Endodermal cell (in vitro differentiated cells): Measurements from ENCODE around the gene TFCP2L1. TPM values are rescaled to one million over a fixed set of nuclear protein-coding genes. Genes with fewer than 3 reads are reported as not detected.

Source experiments
- DNase-seq: peaks from one replicate; pipeline ENCODE4 v3.0.0-alpha.2; 2017
- H3K27ac ChIP-seq: 2 replicates; pipeline ENCODE4 v1.5.1; 2013; ENCODE audit warnings: mild to moderate bottlenecking, low read depth, low read length, moderate library complexity
- H3K27me3 ChIP-seq: 2 replicates; pipeline ENCODE4 v1.6.1; 2013; ENCODE audit warnings: mild to moderate bottlenecking, low read length, moderate library complexity; ENCODE audit not compliant: insufficient read depth, control insufficient read depth, poor library complexity, severe bottlenecking
- H3K36me3 ChIP-seq: 2 replicates; pipeline ENCODE4 v1.7.0; 2013; ENCODE audit warnings: mild to moderate bottlenecking, low read length, moderate library complexity; ENCODE audit not compliant: control insufficient read depth, insufficient read depth
- H3K4me1 ChIP-seq: one replicate; pipeline ENCODE4 v1.7.0; 2013; ENCODE audit warnings: low read length; ENCODE audit not compliant: control insufficient read depth, insufficient read depth
- H3K4me3 ChIP-seq: 2 replicates; pipeline ENCODE4 v1.5.1; 2013; ENCODE audit warnings: mild to moderate bottlenecking, low read length, moderate library complexity
- H3K9ac ChIP-seq: 2 replicates; pipeline ENCODE4 v1.6.1; 2013; ENCODE audit warnings: mild to moderate bottlenecking, low read length, moderate library complexity; ENCODE audit not compliant: poor library complexity, severe bottlenecking; ENCODE audit errors: extremely low read depth
- H3K9me3 ChIP-seq: 2 replicates; pipeline ENCODE4 v1.6.1; 2013; ENCODE audit warnings: mild to moderate bottlenecking, low read length, moderate library complexity; ENCODE audit not compliant: control insufficient read depth
- H3K27ac Mint-ChIP-seq: 2 replicates; pipeline ENCODE4 v1.8.0; 2020; ENCODE audit warnings: mixed read lengths
- H3K27me3 Mint-ChIP-seq: 2 replicates; pipeline ENCODE4 v1.8.0; 2021; ENCODE audit warnings: mild to moderate bottlenecking, mixed read lengths; ENCODE audit not compliant: insufficient read depth
- H3K36me3 Mint-ChIP-seq: 2 replicates; pipeline ENCODE4 v1.8.0; 2020; ENCODE audit warnings: low read depth, mixed read lengths
- H3K4me1 Mint-ChIP-seq: 2 replicates; pipeline ENCODE4 v1.8.0; 2020; ENCODE audit warnings: mixed read lengths
- H3K4me3 Mint-ChIP-seq: 2 replicates; pipeline ENCODE4 v1.8.0; 2020; ENCODE audit warnings: mild to moderate bottlenecking, moderate library complexity, mixed read lengths
- H3K9me3 Mint-ChIP-seq: 2 replicates; pipeline ENCODE4 v1.8.0; 2020; ENCODE audit warnings: mild to moderate bottlenecking, mixed read lengths
- CTCF ChIP-seq: fragments of 200-600 bp; sonication (generic); conservative IDR thresholded peaks from 2 replicates; pipeline ENCODE4 v1.5.0; 2021; ENCODE audit warnings: antibody characterized with exemption, mild to moderate bottlenecking
- WGBS, 2 experiments: methylation state at CpG; one replicate each; pipeline versions ENCODE4 v1.1.5 to v1.1.7; 2013; ENCODE audit warnings: missing lambda C conversion rate in 2 of 2, mixed read lengths in 1 of 2; ENCODE audit not compliant: insufficient coverage in 1 of 2, insufficient read length in 1 of 2; 5-methylcytosine and 5-hydroxymethylcytosine counted together
- total RNA-seq, 2 donors: library from RNA; stranded (reverse); fragmentation: NEBNext Ultra II Directional in 1 of 2; extraction: Animal tissue kit (Norgen Biotek cat#: 25700) in 1 of 2; gene quantifications; 2 replicates in 1 of 2; 3 replicates in 1 of 2; pipeline ENCODE4 v1.2.1, GENCODE V29; 2021

The TFCP2L1 gene
- total RNA-seq, 2 donors from 2014 or later, result 3.3 to 4.3 TPM

- no peaks in the 10 kb centered on the region for H3K36me3 Mint-ChIP-seq
- 89 to 92% methylated on average over 13 of the region's 13 CpGs for WGBS, 2 experiments
- no peaks in the 10 kb centered on the region for H3K9me3 Mint-ChIP-seq
Observed at GRCh38 chr2:121282800-121283385, 2.1 kb downstream of the TFCP2L1 start.

DNA sequence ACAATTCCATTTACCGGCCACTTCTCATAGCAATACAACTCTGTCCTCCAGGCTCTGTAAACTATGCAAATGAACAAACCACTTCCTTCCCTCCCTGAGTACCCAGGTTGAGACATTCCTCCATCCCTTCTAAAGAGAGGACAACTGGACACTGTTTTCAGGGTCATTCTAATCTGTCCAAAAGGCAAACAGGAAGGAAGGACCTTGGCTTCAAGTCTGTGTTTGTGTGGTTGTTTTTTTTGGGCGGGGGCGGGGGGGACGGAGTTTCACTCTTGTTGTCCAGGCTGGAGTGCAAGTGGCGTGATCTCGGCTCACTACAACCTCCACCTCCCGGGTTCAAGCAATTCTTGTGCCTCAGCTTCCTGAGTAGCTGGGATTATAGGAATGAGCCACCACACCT is 3.3 kb downstream of the TFCP2L1 start:
- Mint-ChIP-seq H3K27ac (no peak overlapping the region), H3K4me3 (no peak overlapping the region), H3K27me3 (peaks cover 36% of the 10 kb centered on the region), H3K9me3 (no peaks in the 10 kb centered on the region), H3K36me3 (no peaks in the 10 kb centered on the region), H3K4me1 (peaks cover 6% of the 10 kb centered on the region)
- no peak for DNase-seq
- Histone ChIP-seq H3K4me3 (no peak overlapping the region), H3K9ac (no peak overlapping the region), H3K4me1 (no peaks in the 10 kb centered on the region), H3K36me3 (no peaks in the 10 kb centered on the region), H3K9me3 (no peaks in the 10 kb centered on the region), H3K27ac (no peak overlapping the region), H3K27me3 (peaks cover 42% of the 10 kb centered on the region)
- WGBS, 2 experiments, result 94 to 100% methylated on average over 1 to 7 of the region's 7 CpGs
- TF ChIP-seq CTCF, result no peak

More at GRCh38 chr2:121282800-121283385, 2.1 kb downstream of the TFCP2L1 start:
- H3K9ac ChIP-seq, result no peak overlapping the region
- H3K36me3 ChIP-seq, result no peaks in the 10 kb centered on the region
- no peak for TF ChIP-seq CTCF
- no peak overlapping the region for H3K27ac ChIP-seq
- peaks cover 6% of the 10 kb centered on the region for H3K4me1 Mint-ChIP-seq
- H3K4me1 ChIP-seq, result no peaks in the 10 kb centered on the region
- no peak for DNase-seq
- no peak overlapping the region for H3K27ac Mint-ChIP-seq
- H3K27me3 ChIP-seq, result peaks cover 42% of the 10 kb centered on the region
- H3K4me3 Mint-ChIP-seq, result no peak overlapping the region
- H3K27me3 Mint-ChIP-seq, result peaks cover 38% of the 10 kb centered on the region
- H3K4me3 ChIP-seq, result no peak overlapping the region
- H3K9me3 ChIP-seq, result no peaks in the 10 kb centered on the region

- Histone ChIP-seq H3K27ac (no peak overlapping the region), H3K27me3 (peaks cover 37% of the 10 kb centered on the region), H3K9ac (no peak overlapping the region), H3K4me1 (no peaks in the 10 kb centered on the region), H3K9me3 (no peaks in the 10 kb centered on the region), H3K36me3 (no peaks in the 10 kb centered on the region), H3K4me3 (no peak overlapping the region)
- 87 to 91% methylated on average over 16 to 19 of the region's 19 CpGs for WGBS, 2 experiments
- H3K4me3 Mint-ChIP-seq, result no peak overlapping the region
- H3K27me3 Mint-ChIP-seq, result peaks cover 30% of the 10 kb centered on the region
- no peaks in the 10 kb centered on the region for H3K36me3 Mint-ChIP-seq
- no peak for DNase-seq
- no peak for TF ChIP-seq CTCF
- H3K9me3 Mint-ChIP-seq, result no peaks in the 10 kb centered on the region
- H3K4me1 Mint-ChIP-seq, result peaks cover 6% of the 10 kb centered on the region
- no peak overlapping the region for H3K27ac Mint-ChIP-seq
Observed at GRCh38 chr2:121281107-121281506, 3.9 kb downstream of the TFCP2L1 start.
